ENCODE results near the gene SLC7A7. TPM values are rescaled to one million over a fixed set of nuclear protein-coding genes. Genes with fewer than 3 reads are reported as not detected.

SLC7A7 gene
- total RNA-seq, 1 donor = 4.3 TPM

GRCh38 chr14:22819151-22819988 is 4.1 kb upstream of the SLC7A7 start:
- H3K4me1 ChIP-seq (ENCODE audit: insufficient read depth, low read length) = peaks cover 30% of the 10 kb centered on the region
- peak; percentile 91 for DNase-seq (ENCODE audit: insufficient read length, low spot score, missing footprints)
- peak overlapping the region; percentile 77 for H2AFZ ChIP-seq (ENCODE audit: low read length)
- H3K79me2 ChIP-seq (ENCODE audit: insufficient read depth, low read length) = no peaks in the 10 kb centered on the region
- peaks cover 10% of the 10 kb centered on the region for H3K27me3 ChIP-seq (ENCODE audit: insufficient read depth, low read length)
- no peaks in the 10 kb centered on the region for H3K9me3 ChIP-seq (ENCODE audit: low read depth, low read length)
- H3K4me2 ChIP-seq (ENCODE audit: insufficient read depth, low read length) = peak overlapping the region; percentile 57
- TF ChIP-seq, protein P1, sequence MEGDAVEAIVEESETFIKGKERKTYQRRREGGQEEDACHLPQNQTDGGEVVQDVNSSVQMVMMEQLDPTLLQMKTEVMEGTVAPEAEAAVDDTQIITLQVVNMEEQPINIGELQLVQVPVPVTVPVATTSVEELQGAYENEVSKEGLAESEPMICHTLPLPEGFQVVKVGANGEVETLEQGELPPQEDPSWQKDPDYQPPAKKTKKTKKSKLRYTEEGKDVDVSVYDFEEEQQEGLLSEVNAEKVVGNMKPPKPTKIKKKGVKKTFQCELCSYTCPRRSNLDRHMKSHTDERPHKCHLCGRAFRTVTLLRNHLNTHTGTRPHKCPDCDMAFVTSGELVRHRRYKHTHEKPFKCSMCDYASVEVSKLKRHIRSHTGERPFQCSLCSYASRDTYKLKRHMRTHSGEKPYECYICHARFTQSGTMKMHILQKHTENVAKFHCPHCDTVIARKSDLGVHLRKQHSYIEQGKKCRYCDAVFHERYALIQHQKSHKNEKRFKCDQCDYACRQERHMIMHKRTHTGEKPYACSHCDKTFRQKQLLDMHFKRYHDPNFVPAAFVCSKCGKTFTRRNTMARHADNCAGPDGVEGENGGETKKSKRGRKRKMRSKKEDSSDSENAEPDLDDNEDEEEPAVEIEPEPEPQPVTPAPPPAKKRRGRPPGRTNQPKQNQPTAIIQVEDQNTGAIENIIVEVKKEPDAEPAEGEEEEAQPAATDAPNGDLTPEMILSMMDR (IDR thresholded peaks at IDR 0.05; ENCODE audit: extremely low read depth, low read depth, low read length) = no peak
- peak overlapping the region; percentile 47 for H3K4me3 ChIP-seq (ENCODE audit: insufficient read depth, low read length)
- H3K36me3 ChIP-seq (ENCODE audit: insufficient read depth, low read length) = no peaks in the 10 kb centered on the region
- H4K20me1 ChIP-seq (ENCODE audit: insufficient read depth, low read length) = no peaks in the 10 kb centered on the region
- peak overlapping the region; percentile 73 for H3K27ac ChIP-seq (ENCODE audit: low read depth, low read length)

- TF ChIP-seq, protein P1 (IDR thresholded peaks at IDR 0.05; ENCODE audit: extremely low read depth, low read depth, low read length) = no peak
- Histone ChIP-seq H3K79me2 (ENCODE audit: insufficient read depth, low read length) (no peaks in the 10 kb centered on the region), H3K4me2 (ENCODE audit: insufficient read depth, low read length) (no peak overlapping the region), H3K4me3 (ENCODE audit: insufficient read depth, low read length) (no peak overlapping the region), H3K9me3 (ENCODE audit: low read depth, low read length) (no peaks in the 10 kb centered on the region), H3K27me3 (ENCODE audit: insufficient read depth, low read length) (peaks cover 10% of the 10 kb centered on the region), H4K20me1 (ENCODE audit: insufficient read depth, low read length) (no peaks in the 10 kb centered on the region), H3K4me1 (ENCODE audit: insufficient read depth, low read length) (peaks cover 13% of the 10 kb centered on the region), H3K27ac (ENCODE audit: low read depth, low read length) (no peak overlapping the region), H2AFZ (ENCODE audit: low read length) (no peak overlapping the region), H3K36me3 (ENCODE audit: insufficient read depth, low read length) (no peaks in the 10 kb centered on the region)
- DNase-seq (ENCODE audit: insufficient read length, low spot score, missing footprints) = no peak
These were observed 862 bp downstream of the SLC7A7 start for GRCh38 chr14:22814373-22814772.

GRCh38 chr14:22813145-22813544 is 2.1 kb downstream of the SLC7A7 start:
- H3K4me3 ChIP-seq (ENCODE audit: insufficient read depth, low read length) = no peak overlapping the region
- no peak for DNase-seq (ENCODE audit: insufficient read length, low spot score, missing footprints)
- H3K79me2 ChIP-seq (ENCODE audit: insufficient read depth, low read length) = no peaks in the 10 kb centered on the region
- H3K27ac ChIP-seq (ENCODE audit: low read depth, low read length) = no peak overlapping the region
- no peaks in the 10 kb centered on the region for H3K9me3 ChIP-seq (ENCODE audit: low read depth, low read length)
- no peak overlapping the region for H2AFZ ChIP-seq (ENCODE audit: low read length)
- peaks cover 5% of the 10 kb centered on the region for H3K4me1 ChIP-seq (ENCODE audit: insufficient read depth, low read length)
- peaks cover 10% of the 10 kb centered on the region for H3K27me3 ChIP-seq (ENCODE audit: insufficient read depth, low read length)
- no peaks in the 10 kb centered on the region for H4K20me1 ChIP-seq (ENCODE audit: insufficient read depth, low read length)
- H3K4me2 ChIP-seq (ENCODE audit: insufficient read depth, low read length) = no peak overlapping the region
- no peaks in the 10 kb centered on the region for H3K36me3 ChIP-seq (ENCODE audit: insufficient read depth, low read length)
- TF ChIP-seq, protein P1 (IDR thresholded peaks at IDR 0.05; ENCODE audit: extremely low read depth, low read depth, low read length) = no peak

DNA sequence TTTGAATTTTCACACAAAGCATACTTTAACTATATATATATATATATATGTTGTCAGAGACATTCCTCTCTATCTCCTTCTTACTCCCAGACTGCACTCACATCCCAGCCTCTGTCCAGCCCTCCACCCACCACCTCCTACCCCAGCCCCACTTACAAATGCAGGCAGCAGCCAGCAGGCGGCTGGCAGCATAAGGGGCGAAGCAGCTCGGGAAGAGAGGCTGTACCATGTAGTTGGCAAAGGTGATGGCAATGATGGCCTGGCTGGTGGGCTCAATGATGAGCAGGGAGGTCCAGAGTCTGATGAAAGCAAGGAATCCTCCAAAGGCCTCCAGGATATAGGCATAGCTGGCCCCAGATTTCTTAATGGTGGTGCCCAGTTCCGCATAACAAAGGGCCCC is 2.5 kb downstream of the SLC7A7 start:
- Histone ChIP-seq H3K4me2 (ENCODE audit: insufficient read depth, low read length) (no peak overlapping the region), H4K20me1 (ENCODE audit: insufficient read depth, low read length) (no peaks in the 10 kb centered on the region), H3K4me1 (ENCODE audit: insufficient read depth, low read length) (peaks cover under 1% of the 10 kb centered on the region), H2AFZ (ENCODE audit: low read length) (no peak overlapping the region), H3K27ac (ENCODE audit: low read depth, low read length) (no peak overlapping the region), H3K79me2 (ENCODE audit: insufficient read depth, low read length) (no peaks in the 10 kb centered on the region), H3K4me3 (ENCODE audit: insufficient read depth, low read length) (no peak overlapping the region), H3K9me3 (ENCODE audit: low read depth, low read length) (no peaks in the 10 kb centered on the region), H3K36me3 (ENCODE audit: insufficient read depth, low read length) (no peaks in the 10 kb centered on the region), H3K27me3 (ENCODE audit: insufficient read depth, low read length) (peaks cover 10% of the 10 kb centered on the region)
- TF ChIP-seq, protein P1 (IDR thresholded peaks at IDR 0.05; ENCODE audit: extremely low read depth, low read depth, low read length) = no peak
- no peak for DNase-seq (ENCODE audit: insufficient read length, low spot score, missing footprints)

Data from osteoblast (primary cell).